ENCODE data around the gene SATB1.

GRCh38 chr3:18370672-18371071 lies 54.5 kb downstream of the SATB1 start:
- no peak for TF ChIP-seq CTCF (IDR thresholded peaks at IDR 0.05)
- no peak for TF ChIP-seq POLR2A (IDR thresholded peaks at IDR 0.05)
